ENCODE results near the gene DCLK1. TPM values are rescaled to one million over a fixed set of nuclear protein-coding genes. Genes with fewer than 3 reads are reported as not detected.

The DCLK1 gene
- total RNA-seq, 1 donor from 2014 or later: 22.4 TPM

DNA sequence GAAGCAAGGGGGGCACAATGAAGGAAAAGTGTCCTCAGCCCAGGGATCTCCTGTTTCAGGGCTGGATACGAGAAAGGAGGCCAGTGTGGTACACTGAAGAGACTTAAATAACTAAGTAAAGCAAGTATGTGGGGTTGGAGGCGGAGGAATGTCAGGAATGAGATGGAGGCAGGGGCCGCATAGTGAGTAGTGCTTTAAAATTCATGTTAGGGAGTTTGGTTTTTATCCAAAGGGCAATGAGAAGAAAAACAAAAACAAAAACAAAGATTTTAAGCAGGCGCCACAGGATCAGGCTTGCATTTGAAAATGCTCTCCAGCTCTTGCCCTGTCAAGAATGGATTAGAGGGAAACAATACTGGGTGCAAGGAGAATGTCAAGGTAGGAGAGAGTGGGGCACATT is 273.4 kb downstream of the DCLK1 start:
- Mint-ChIP-seq H3K9me3 (no peaks in the 10 kb centered on the region), H3K36me3 (ENCODE audit: low read depth) (peaks cover 5% of the 10 kb centered on the region), H3K4me1 (peaks cover 28% of the 10 kb centered on the region), H3K4me3 (no peak overlapping the region), H3K27me3 (ENCODE audit: low read depth) (peaks cover 17% of the 10 kb centered on the region), H3K27ac (ENCODE audit: unreplicated experiment) (no peak overlapping the region)
- DNase-seq (ENCODE audit: low read depth, low spot score): no peak
- TF ChIP-seq, protein P1, sequence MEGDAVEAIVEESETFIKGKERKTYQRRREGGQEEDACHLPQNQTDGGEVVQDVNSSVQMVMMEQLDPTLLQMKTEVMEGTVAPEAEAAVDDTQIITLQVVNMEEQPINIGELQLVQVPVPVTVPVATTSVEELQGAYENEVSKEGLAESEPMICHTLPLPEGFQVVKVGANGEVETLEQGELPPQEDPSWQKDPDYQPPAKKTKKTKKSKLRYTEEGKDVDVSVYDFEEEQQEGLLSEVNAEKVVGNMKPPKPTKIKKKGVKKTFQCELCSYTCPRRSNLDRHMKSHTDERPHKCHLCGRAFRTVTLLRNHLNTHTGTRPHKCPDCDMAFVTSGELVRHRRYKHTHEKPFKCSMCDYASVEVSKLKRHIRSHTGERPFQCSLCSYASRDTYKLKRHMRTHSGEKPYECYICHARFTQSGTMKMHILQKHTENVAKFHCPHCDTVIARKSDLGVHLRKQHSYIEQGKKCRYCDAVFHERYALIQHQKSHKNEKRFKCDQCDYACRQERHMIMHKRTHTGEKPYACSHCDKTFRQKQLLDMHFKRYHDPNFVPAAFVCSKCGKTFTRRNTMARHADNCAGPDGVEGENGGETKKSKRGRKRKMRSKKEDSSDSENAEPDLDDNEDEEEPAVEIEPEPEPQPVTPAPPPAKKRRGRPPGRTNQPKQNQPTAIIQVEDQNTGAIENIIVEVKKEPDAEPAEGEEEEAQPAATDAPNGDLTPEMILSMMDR (conservative IDR thresholded peaks at IDR 0.05): no peak

DNA sequence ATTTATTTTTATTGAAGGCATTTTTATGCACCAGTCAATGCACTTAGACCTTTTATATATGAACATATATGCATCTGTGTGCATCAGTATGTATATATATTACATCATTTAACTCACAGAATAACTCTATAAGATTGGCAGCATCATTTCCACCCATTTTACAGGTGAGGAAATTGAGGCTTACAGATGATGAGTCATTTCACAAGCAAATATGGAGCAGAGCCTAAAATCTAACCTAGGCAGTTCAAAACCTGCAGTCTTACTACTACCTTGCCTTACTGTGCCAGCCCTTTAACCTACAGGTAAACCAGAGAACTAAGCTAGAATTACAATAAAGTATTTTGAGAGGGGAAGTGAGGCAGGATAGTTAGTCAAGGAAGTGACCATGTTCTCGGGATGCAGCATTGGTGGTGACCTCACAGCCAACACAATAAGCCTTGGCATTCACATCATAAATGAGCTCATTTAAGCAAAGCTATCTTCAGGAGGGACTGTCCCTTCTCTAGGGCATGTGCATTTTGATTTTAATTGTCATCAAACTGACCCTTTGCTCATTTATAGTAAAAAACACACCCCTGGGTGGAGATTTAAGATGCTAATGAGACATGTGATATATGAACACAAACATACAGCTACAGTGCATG is 274.3 kb downstream of the DCLK1 start:
- TF ChIP-seq, protein P1 (conservative IDR thresholded peaks at IDR 0.05): no peak
- Mint-ChIP-seq H3K36me3 (ENCODE audit: low read depth) (peaks cover 2% of the 10 kb centered on the region), H3K9me3 (no peaks in the 10 kb centered on the region), H3K4me3 (no peak overlapping the region), H3K27me3 (ENCODE audit: low read depth) (peaks cover 17% of the 10 kb centered on the region), H3K27ac (ENCODE audit: unreplicated experiment) (no peak overlapping the region), H3K4me1 (peaks cover 28% of the 10 kb centered on the region)
- no peak for DNase-seq (ENCODE audit: low read depth, low spot score)

DNA sequence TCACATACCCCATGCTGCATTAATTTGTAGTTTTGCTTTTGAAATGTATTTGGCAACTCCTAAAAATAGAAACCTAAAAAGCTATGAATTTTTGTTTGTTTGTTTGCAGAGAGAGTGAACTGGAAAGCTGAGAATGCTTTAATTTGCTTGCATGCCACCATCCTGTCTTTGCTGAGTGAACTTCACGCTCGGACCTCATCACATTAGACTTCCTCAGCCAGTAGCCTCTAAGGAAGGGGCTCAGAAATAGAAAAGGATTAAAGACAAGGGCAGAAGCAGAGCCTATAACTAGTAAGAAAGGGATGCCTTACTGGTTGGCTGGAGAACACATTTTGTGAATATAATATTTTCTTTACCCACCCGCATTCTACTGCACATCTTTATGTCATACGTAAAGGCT is 275.1 kb downstream of the DCLK1 start:
- H3K27me3 Mint-ChIP-seq (ENCODE audit: low read depth): peaks cover 17% of the 10 kb centered on the region
- H3K36me3 Mint-ChIP-seq (ENCODE audit: low read depth): peaks cover 2% of the 10 kb centered on the region
- no peak overlapping the region for H3K4me3 Mint-ChIP-seq
- no peak overlapping the region for H3K27ac Mint-ChIP-seq (ENCODE audit: unreplicated experiment)
- H3K9me3 Mint-ChIP-seq: peaks cover 2% of the 10 kb centered on the region
- no peak for DNase-seq (ENCODE audit: low read depth, low spot score)
- TF ChIP-seq, protein P1 (conservative IDR thresholded peaks at IDR 0.05): no peak
- H3K4me1 Mint-ChIP-seq: peaks cover 32% of the 10 kb centered on the region

DNA sequence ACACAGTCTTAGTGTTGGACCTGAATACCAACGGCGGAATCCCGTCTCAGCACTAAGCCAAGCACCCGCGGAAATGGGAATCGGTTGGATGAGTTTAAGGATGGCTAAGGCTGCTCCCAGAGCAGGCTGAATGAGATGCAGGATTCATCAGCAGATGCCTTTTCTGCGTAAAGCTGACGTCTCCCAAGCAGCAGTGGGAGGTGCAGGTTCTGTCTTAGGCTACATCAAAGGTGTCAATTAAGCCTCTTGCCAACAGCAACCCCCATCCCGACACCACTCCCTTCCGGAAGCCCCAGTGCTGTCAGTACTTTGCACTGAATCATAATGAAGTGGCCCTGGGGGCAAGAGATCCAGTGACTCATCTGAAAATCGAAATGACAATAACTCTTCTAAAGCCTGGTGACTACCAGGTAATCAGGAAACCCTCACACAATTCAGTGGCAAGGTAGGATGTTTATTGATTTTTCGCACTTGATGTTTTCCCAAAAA is 275.6 kb downstream of the DCLK1 start:
- Mint-ChIP-seq H3K36me3 (ENCODE audit: low read depth) (peaks cover 2% of the 10 kb centered on the region), H3K27me3 (ENCODE audit: low read depth) (peaks cover 17% of the 10 kb centered on the region), H3K9me3 (peaks cover 2% of the 10 kb centered on the region), H3K4me3 (no peak overlapping the region), H3K27ac (ENCODE audit: unreplicated experiment) (no peak overlapping the region), H3K4me1 (peaks cover 34% of the 10 kb centered on the region)
- DNase-seq (ENCODE audit: low read depth, low spot score): no peak
- TF ChIP-seq, protein P1 (conservative IDR thresholded peaks at IDR 0.05): no peak

DNA sequence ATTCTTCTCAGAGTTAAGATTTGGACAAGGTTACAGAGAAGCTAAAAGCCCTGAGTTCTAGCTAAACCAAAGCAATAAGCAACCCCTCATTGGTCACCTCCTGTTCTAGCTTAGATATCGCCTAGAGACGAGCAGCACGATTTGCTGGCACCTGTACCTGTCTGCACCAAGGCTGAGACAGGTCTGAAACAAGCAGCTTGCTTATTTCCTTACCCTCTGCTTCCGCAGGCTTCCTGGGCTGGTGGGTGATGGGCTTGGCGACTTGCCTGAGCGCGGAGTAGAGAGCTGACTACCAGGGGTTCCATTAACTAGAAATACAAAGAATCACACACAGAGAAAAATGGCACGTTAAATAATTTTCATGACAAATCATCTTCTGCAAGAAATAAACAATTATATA is 276.9 kb downstream of the DCLK1 start:
- H3K27ac Mint-ChIP-seq (ENCODE audit: unreplicated experiment): no peak overlapping the region
- peaks cover 34% of the 10 kb centered on the region for H3K4me1 Mint-ChIP-seq
- no peak overlapping the region for H3K4me3 Mint-ChIP-seq

More for the DNA sequence above, 276.9 kb downstream of the DCLK1 start:
- TF ChIP-seq, protein P1 (conservative IDR thresholded peaks at IDR 0.05): no peak
- H3K36me3 Mint-ChIP-seq (ENCODE audit: low read depth): peaks cover 2% of the 10 kb centered on the region
- H3K27me3 Mint-ChIP-seq (ENCODE audit: low read depth): peaks cover 17% of the 10 kb centered on the region
- peaks cover 2% of the 10 kb centered on the region for H3K9me3 Mint-ChIP-seq
- DNase-seq (ENCODE audit: low read depth, low spot score): no peak
